ENCODE results near the gene PPP3R2.
"Not testable (repeated sequence)": the region's sequence is repeated elsewhere in the genome, so short reads cannot be mapped to it uniquely, and the experiment has no call there.

PPP3R2 gene, protein sequence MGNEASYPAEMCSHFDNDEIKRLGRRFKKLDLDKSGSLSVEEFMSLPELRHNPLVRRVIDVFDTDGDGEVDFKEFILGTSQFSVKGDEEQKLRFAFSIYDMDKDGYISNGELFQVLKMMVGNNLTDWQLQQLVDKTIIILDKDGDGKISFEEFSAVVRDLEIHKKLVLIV

GRCh38 chr9:101594796-101595195, at the start of gene PPP3R2:
Gene PPP3R2, minus strand, starts transcription at chr9:101594969. Its CDS starts 48 bp downstream, at chr9:101594921.
- DNase-seq: no peak

DNA sequence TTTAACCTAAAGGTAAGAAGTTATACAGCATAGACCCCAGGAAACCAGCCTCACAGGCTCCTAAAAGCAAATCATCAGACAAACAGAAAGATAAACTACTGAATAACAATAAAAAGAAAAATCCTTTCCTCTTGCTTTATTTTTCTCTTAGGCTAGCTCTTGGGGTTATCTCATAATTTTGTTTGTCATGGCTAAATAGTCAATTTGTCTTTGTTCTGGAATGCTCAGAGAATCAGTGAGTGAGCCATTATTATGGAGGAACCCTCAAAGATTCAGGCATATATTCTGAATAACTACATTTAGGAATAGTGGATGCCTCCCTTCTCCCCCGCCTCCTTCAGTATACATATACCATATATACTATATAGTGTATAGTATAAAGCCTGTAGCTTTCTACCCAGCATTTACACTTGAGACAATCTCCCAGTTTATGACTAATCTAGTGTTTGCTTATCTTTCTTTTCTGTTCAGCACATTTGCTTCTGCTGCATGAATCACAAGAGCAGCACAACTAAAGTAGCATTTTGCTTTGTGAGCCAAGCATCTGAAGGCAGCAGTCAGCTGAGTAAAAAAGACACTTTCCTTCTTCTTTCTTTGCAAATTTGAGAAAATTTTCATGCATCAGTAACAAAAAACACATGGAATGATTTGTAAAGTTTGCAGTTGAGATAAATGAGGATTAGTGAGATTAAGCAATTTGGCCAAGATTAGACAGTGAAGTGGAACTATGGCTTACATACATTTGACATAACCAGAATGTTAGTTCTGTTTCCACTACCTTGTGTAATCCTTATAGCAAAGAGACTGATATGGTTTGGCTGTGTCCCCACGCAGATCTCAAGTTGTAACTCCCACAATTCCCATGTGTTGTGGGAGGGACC, 45.3 kb upstream of the PPP3R2 start:
- no peak for DNase-seq

GRCh38 chr9:101639311-101639710, 44.5 kb upstream of the PPP3R2 start:
- DNase-seq: no peak

- DNase-seq: no peak
Measured at GRCh38 chr9:101636247-101636646, 41.5 kb upstream of the PPP3R2 start.

DNA sequence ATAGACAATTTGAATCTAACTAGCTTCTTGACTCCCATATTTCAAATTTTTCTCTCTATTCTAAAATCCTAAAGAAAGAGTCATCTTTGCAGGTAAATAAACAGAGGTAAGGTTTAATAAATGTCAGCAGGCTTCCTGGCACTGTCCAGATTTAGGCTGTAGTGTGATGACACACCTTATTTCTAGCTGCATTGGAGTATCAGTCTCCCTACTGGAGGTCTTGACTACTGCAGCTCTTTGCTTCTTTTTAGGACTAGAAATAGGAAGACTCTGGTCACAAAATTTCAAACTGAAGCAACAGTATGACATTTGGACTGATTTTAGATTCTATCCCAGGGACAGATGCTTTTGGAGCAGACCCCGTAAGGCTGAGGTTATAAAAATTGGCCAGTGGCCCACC, 40.7 kb upstream of the PPP3R2 start:
- no peak for DNase-seq

- no peak for DNase-seq
Measured at GRCh38 chr9:101634741-101635409, 40.1 kb upstream of the PPP3R2 start.

DNA sequence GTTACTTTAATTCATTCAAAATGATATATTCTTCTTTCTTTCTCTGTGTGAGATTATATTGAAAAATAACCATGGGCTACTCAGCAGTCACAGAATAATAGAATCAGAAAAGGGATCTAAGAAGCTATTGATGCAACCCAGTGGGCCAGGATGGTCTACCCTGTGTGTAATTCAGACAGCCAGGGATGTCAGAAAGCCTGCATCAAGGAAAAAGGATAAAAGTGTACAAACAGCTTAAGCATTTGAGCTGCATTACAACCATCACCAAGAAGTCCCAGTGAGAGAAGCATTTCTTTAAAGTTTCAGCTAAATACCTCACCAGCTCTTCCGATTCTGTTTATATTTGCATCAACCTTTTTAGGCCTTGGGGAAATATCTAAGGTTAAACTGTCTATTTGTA, 37.8 kb upstream of the PPP3R2 start:
- DNase-seq: no peak

- no peak for DNase-seq
Measured at GRCh38 chr9:101631892-101632291, 37.1 kb upstream of the PPP3R2 start.

- no peak for DNase-seq
Measured at GRCh38 chr9:101629636-101630035, 34.9 kb upstream of the PPP3R2 start.

GRCh38 chr9:101628173-101628572, 33.4 kb upstream of the PPP3R2 start:
- no peak for DNase-seq

DNA sequence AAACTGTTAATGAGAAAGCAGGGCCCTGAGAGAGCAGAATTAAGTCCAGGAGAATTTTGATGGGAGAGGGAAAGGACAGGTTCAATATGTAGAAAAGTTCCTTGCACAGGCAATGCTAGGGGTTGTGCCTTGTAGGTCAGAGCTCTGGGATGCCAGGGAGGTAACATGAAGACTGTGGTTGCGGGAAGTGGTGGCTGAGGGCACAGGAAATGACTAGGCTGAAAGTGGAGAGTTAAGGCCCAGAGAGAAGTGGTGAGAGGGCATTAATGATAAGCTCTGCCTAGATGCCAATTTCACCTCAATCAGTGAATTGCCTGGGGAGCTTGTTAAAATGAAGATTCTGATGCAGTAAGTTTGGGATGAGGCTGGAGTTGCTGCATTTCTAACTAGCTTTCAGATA, 31.5 kb upstream of the PPP3R2 start:
- no peak for DNase-seq

- no peak for DNase-seq
Measured at GRCh38 chr9:101625876-101626275, 31.1 kb upstream of the PPP3R2 start.

DNA sequence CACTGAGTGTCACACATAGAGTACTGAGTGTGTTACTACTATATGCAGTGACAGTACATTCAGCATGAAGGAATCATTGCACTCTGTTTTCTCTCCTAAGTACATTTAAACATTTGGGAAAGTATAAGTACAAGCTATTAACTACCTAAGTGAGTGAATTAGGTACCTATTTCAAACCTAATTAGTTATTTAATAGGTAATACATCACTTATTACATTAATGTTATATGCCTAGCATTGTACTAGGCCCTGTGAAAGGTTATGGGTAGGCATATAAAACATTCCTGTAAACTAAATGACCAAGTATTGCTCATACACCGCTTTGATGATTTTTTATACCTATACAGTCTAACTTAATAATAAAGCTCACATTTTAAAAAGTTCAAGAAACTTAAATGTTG, 25.7 kb upstream of the PPP3R2 start:
- DNase-seq: no peak

DNA sequence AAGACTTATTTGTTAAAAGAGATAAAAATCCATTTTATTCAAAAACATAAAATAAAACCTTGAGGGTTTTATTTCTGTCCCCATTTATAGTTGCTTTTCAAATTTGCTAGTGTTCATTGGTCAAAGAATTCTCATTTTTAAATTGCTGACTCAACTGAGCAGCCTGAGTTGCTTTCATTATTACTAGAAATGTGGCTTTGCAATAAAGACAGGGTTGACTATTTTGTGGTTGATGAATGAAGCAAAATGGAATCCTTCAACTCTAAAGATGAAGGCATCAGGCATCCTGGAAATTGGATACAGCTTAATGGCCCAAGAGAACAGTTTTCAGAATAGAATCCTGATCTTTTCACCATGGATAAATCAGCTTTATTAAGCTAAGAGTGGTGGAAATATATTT, 23.9 kb upstream of the PPP3R2 start:
- no peak for DNase-seq

DNA sequence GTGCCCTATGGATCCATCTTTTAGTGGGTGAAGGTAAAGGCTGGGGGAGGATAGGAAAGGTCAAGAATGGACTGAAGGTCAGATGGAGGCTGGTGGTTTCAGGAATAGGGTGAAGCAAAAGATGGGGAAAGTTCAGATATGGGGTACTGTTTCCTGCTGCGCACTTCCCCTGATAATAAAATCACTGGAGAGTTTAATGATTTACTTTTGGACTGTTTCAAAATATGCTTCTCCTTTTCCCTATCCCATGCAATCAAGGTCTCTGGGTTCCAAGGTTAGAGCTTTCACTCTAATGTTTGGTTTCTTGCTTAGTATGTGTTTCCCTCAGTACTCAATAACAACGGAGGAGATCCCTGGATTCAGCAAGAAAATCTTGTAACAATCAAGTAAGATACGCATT, 10.8 kb upstream of the PPP3R2 start:
- no peak for DNase-seq

GRCh38 chr9:101604296-101604695, 9.5 kb upstream of the PPP3R2 start:
- DNase-seq: no peak

DNA sequence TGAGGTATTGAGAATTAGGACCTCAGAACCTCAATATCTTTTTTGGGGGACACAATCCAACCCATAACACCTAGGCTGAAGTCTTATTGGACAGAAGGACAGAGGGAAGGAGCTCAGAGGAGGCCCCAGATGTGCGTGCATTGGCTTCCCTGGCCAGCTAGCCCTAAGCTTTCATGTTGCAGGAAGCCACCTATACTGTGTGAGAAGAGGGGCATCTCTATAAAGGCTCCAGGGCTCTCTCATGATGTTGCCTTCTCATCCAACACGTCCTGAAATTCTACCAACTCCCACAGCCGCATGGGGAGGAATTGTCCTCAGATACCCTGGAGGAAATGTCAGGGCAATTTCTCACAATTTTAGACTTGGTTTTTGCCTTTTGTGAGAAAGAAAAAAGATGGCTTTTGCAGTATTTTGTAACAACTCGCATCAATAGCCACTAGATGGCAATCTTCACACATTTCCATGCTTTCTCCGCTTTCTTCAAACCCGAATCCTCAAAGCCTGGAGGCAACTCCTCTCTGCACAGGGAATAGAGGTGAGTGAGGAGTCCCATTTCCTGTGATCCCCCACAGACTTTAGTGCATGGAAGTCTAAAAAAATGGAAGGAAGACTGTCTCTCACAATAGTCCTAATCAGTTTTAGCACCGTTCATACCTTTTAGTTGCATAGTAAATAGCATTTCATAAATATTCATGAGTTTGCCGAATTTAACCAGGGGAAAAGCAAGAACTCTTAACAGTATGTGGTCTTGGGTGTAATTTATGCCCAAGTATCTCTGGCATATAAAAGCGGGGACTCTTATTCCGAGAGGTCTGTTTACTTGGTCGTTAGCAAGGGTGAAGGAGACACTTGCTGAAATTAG, 7.4 kb upstream of the PPP3R2 start:
- DNase-seq: no peak

DNA sequence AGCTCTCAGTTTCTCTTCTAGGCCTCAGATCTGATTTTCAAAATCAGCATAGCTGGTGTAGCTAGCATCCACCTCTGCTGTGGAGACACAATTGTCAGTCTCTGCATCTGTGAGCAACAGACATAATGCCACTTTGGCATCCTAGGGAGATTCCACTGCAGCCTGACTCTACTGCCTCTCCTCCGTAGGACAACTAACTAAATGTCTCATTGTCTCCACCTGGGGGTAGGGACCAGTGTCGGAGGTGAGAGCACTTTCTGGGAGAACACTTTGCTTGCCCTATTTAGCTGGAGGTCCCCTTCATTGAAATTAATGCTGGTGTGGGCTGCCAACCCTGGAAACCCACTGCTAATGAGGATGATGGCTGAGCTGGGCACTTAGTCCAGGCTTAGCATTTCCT, 1.4 kb downstream of the PPP3R2 start:
- no peak for DNase-seq

GRCh38 chr9:101592788-101593187, 2.0 kb downstream of the PPP3R2 start:
- DNase-seq: no peak

- no peak for DNase-seq
Measured at GRCh38 chr9:101591787-101592446, 2.9 kb downstream of the PPP3R2 start.

DNA sequence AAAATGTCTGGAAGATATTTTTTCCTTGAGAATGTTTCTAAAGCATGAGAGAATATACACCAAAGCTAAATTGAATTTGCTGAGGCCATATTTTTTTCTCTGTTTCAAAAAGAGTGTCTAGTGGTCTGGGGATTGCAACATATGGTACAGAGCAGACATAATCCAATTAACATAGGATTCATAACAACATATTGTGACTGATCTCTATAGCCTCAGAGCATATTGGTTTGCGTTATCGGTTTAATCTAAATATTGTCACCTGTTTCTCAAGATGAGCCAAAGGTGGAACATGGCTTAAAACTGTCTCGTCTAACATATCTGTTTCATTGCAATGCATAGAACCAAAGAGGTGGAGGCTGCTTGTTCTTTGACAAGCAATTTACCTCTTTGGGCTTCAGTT, 3.9 kb downstream of the PPP3R2 start:
- no peak for DNase-seq

DNA sequence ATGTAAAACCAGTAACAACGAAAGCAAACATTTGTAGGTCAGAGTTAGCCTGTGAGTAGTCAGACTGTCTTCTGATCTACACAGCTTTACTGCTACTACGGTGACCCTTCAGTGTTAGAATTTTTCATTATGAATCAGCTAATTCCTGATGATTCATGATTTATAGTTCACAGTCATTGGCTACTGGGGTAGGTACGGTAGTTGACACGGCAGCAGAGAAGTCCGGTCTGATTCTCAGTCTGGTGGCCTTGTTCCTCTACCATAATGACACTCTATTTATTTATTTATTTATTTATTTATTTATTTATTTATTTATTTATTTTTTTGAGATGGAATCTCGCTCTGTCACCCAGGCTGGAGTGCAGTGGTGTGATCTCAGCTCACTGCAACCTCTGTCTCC, 4.7 kb downstream of the PPP3R2 start:
- not testable (repeated sequence) for DNase-seq

Measured in stimulated activated naive CD4-positive, alpha-beta T cell treated with Interleukin-2 at 50 U/mL for 16 hours (primary cell).